Lower leg skin (tissue), 3 donors: ENCODE data around the gene IDS.

Experiments used
- POLR2A ChIP-seq, 2 donors: fragments of 450-650 bp; IDR thresholded peaks; one replicate each; pipeline ENCODE4 v1.6.1; 2016 to 2017; ENCODE audit warnings: antibody characterized with exemption in 2 of 2, mild to moderate bottlenecking in 1 of 2, moderate library complexity in 1 of 2
- TF ChIP-seq, protein P1 (sequence below), 3 donors: fragments of 450-650 bp; IDR thresholded peaks; one replicate each; pipeline ENCODE4 v1.5.1; 2016; ENCODE audit warnings: antibody characterized with exemption in 3 of 3, mild to moderate bottlenecking in 3 of 3, moderate library complexity in 2 of 3

DNA sequence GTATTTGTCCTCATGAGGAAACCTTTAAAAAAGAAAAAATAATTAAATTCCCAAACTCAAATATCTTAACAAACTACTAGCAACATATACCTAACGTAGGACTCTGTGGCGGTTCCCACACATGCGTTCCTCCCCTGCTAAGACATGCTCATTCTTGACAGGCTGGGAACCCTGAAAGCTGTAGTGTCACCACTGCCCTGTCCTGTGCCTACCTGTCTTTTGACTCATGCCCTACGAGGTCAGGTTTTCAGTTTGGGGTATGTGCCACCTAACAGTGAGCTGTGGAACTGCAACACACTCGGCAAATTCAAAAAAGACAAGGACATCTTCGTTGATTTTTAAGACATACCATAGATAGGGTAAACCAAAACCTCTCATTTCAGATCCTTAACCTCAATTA is 17.8 kb downstream of the IDS start:
- TF ChIP-seq, protein P1, sequence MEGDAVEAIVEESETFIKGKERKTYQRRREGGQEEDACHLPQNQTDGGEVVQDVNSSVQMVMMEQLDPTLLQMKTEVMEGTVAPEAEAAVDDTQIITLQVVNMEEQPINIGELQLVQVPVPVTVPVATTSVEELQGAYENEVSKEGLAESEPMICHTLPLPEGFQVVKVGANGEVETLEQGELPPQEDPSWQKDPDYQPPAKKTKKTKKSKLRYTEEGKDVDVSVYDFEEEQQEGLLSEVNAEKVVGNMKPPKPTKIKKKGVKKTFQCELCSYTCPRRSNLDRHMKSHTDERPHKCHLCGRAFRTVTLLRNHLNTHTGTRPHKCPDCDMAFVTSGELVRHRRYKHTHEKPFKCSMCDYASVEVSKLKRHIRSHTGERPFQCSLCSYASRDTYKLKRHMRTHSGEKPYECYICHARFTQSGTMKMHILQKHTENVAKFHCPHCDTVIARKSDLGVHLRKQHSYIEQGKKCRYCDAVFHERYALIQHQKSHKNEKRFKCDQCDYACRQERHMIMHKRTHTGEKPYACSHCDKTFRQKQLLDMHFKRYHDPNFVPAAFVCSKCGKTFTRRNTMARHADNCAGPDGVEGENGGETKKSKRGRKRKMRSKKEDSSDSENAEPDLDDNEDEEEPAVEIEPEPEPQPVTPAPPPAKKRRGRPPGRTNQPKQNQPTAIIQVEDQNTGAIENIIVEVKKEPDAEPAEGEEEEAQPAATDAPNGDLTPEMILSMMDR (IDR thresholded peaks at IDR 0.05), result no peak
- TF ChIP-seq POLR2A (IDR thresholded peaks at IDR 0.05), result no peak
